Islet of Langerhans (tissue), 1 donor: ENCODE measurements around the gene BCL2L11.
"Not testable (repeated sequence)": the region's sequence is repeated elsewhere in the genome, so short reads cannot be mapped to it uniquely, and the experiment has no call there.

Experiments
- FAIRE-seq: peaks from one replicate; lab custom pipeline; 2011; peaks lifted over from hg19 to GRCh38; lab: Jason Lieb, UNC

BCL2L11 gene, protein sequence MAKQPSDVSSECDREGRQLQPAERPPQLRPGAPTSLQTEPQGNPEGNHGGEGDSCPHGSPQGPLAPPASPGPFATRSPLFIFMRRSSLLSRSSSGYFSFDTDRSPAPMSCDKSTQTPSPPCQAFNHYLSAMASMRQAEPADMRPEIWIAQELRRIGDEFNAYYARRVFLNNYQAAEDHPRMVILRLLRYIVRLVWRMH

DNA sequence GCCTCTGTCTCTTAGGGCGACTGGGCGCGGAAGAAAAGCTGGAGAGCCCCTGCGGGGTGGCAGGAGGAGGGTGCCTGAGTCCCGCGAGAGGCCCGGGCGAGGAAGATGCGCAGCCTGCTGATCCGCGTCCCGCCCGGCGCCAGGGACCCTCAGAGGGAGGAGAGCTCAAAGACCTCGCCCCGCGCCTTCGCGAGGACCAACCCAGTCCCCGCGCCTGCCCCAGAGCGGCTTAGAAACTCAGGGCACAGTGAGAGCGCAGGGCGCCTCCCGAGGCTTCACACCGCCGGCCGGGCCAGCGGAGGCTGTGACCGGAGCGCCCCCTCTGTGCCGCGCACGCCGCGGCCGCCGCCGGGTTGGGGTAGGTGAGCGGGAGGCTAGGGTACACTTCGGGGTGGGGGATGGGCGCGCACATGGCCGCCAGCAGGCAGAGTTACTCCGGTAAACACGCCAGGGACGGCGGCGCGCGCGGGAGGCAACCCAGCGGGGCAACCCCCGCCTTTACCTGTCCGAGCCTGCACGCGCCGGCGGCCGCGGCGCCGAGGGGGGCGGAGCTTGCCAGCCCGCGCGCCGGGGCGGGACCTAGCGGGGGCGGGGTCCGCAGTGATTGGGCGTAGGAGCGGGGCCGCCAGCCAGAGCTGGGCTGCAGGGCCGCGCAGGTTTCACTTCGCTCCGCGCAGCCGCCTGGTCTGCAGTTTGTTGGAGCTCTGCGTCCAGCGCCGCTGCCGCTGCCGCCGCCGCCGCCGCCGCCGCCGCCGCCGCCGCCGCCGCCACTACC, at the start of gene BCL2L11:
TSS of gene BCL2L11 (plus strand) at position 662 of the 775 bp plus-strand sequence. CDS start 2,832 bp downstream, outside the sequence.
- no peak for FAIRE-seq

- no peak for FAIRE-seq
These were observed 49.0 kb upstream of the BCL2L11 start for GRCh38 chr2:111071600-111072171.

DNA sequence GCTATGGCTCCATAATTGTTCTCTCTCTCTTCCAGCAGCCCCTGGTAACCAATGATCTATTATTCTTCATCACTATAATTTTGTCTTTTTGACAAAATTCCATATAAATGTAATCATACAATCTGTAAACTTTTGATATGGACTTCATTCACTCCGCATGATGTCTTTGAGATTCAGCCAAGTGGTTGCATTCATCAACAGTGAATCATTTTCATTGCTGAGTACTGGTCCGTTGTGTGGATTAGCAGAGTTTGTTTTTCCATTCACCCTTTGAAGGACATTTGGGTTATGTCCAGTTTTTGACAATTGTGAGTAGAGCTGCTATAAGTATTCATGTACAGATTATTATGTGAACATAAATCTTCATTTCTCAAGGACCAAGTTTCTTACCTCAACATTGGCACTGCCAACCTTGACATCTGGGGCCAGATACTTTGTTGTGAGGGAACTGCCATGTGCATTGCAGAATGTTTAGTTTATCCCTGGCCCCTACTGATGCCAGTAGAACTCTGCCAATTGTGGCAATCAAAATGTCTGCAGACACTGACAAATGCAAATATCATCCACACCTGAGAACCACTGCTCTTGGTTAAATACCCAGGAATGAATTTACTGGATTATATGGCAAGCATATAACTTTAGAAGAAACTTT, 48.4 kb upstream of the BCL2L11 start:
- peak; percentile 64 for FAIRE-seq

- not testable (repeated sequence) for FAIRE-seq
These were observed 38.1 kb upstream of the BCL2L11 start for GRCh38 chr2:111082659-111083058.

GRCh38 chr2:111091811-111092211, 28.9 kb upstream of the BCL2L11 start:
- no peak for FAIRE-seq

GRCh38 chr2:111094691-111095090, 26.0 kb upstream of the BCL2L11 start:
- FAIRE-seq, result no peak

DNA sequence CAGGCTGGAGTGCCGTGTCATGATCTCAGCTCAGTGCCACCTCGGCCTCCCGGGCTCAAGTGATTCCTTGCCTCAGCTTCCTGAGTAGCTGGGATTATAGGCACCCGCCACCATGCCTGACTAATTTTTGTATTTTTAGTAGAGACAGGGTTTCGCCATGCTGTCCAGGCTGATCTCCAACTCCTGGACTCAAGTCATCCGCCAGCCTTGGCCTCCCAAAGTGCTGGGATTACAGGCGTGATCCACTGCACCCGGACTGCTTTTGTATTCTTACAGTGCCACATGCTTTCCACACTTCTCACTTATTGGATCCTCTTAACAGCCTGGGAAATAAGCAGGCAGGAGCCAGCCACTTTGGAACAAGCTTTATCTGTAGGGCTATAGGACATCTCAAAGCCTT, 25.3 kb upstream of the BCL2L11 start:
- no peak for FAIRE-seq

DNA sequence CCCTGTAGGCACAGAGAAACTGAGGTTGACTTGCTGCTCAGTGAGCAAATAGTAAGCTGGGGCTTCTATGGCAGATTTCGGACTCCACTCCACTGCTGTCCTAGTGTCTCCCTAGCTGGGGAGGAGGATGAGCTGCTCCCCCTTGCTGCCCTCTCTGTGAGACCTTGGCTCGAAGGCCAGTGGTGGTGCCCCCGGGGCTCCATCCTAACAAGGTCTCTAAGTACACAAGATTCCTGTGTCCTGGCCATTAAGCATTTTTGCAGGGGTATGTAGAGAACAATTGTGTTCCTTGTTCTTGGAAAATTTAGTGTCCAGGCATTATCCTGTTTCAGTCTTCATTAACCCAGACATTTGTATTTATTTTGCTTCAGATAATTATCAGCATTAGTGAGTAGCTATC, 21.3 kb upstream of the BCL2L11 start:
- FAIRE-seq, result no peak

GRCh38 chr2:111100087-111100764, 20.5 kb upstream of the BCL2L11 start:
- FAIRE-seq, result no peak

DNA sequence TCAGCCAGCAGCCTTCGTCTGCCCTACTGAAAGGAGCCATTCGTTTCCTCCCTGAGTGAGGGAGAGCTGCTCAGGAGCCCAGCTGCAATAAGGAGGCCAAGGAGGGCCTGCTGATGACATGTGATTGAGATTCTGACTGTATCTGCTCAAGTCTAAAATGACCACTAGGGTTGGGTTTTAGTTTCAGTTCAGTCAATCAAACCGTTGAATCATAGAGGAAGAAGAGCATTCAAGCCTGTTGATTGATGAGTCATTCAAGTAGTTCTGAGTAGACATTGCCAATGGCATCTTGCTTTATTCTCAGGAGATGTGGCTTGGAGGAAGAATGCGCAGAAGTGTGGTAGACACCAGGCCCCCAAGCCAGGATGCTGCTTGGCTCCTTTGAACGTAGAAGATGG, 19.9 kb upstream of the BCL2L11 start:
- no peak for FAIRE-seq

DNA sequence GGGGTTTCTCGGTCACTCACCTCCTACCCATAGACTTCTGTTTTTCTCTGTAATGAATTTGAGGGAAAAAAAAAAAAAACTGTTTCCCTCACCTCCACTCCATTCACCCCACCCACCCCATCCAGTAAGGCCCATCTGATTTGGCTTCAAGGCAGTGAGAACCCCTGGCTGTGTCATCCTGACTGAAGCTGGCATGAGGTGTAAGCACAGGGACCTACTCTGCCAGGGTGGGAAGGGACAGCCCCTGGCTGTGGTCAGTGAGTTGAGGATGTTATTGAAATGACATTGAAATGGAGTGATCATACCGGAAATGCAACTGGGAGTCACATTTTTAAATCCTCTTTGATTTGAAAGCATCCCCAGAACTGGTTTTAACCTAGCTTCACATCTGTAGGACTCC, 19.1 kb upstream of the BCL2L11 start:
- FAIRE-seq, result no peak

DNA sequence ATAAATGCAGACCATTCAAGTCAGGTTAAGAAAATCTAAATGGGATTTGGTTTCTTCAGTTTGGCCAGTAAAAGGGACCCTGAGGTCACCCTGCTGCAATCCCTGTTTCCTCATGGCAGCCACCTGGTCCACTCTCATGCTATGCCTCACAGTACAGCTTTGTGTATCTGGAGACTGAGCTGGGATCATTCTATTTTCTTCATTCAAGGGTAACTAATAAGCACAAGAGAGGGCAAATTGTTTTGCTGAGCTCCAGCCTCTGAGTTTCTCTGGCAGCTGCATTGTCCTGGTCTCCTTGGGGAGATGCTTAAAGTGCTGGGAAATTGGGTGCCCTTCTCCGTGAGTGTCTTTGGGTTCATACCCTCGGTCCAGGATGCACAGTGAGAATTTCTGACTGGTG, 18.5 kb upstream of the BCL2L11 start:
- FAIRE-seq, result no peak

DNA sequence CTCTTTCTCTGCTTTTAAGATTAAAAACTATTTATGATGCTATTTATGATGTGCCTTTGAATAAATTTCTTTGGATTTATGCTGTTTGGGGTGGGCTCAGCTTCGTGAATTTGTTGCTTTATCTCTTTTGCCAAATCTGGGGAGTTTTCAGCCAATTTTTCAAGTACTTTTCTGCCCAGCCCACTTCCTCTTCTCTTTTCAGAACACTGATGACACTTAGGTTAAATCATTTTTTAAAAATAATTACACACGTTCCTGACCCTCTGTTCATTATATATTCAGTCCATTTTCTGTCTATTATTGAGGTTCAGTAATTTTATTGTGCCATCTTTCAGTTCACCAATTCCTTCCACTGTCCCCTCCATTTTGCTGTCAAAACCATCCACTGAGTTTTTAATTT, 14.8 kb upstream of the BCL2L11 start:
- FAIRE-seq, result no peak

- FAIRE-seq, result no peak
These were observed 14.0 kb upstream of the BCL2L11 start for GRCh38 chr2:111106706-111107105.

DNA sequence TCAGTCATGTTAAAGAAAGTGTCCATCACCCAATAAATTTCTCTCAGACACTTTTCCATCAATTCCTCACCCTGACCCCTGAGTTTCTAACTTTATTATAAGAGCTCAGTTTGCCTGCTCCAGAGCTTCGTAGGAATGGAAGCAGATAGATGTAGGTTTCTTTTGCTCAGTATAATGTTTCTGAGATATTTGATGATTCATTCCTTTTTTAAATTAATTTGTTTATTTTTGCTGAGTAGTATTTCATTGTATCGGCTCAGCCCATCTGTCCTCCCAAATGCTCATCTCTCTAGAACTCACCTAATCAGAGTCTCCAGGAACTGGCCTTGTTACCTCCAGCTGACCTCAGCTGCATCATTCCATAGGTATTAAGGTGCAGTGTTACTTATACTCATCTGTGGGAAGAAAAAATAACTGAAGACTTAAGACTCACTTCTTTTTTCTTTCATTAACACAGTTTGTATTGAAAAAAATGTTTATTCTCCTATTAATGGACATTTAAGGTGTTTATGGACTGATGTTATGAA, 11.9 kb upstream of the BCL2L11 start:
- no peak for FAIRE-seq

- no peak for FAIRE-seq
These were observed 9.5 kb upstream of the BCL2L11 start for GRCh38 chr2:111111101-111111755.

DNA sequence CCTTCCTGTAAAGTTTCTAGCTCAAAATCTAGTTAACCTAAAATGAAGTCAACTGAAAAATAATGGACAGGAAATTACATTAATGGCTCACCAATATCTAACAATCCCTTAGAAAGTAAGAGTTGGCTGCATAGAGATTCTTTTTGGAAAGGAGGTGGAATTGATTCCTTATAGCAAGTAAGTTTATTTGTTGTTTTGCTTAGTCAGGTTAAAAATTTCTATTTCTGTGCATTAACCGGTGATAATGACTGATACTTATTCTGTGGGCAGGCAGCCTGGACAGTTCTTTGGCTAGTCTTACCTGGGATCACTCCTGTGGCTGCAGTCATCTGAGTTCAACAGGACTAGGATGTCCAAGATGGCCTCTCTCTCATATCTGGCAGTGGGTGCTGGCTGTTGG, 6.9 kb upstream of the BCL2L11 start:
- no peak for FAIRE-seq

DNA sequence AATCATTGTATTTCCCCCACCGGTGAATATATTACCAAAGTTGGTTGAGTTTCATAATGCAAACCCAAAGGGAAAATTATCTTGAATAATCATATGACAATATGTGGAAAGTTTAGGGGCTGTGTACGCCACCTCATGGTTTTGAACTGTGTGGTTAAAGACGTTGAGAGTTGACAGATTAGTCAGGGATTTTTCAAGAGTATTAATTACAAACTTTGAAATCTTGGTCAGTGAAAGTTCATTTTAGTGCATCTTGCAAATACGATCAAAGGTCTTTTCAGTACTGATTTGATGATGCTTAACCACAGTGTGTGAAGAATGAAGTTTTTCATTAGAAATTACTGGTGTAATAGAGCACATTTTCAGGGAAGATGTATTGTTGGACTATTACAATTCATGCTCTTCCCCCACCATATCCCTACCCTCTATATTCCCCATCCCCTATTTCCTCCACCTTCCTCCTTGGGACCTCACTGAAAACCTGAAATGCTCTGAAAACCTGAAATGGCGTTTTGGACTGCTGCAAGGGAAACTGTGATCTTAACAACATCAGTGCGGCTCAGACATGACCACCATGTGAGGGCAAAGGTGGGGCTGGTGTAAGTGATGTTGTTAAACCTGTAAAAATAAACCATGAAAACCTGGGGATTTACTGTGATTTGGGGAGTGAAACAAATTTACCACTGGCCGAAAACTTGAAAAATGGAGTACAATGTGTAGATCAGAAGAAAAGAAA, 4.5 kb upstream of the BCL2L11 start:
- no peak for FAIRE-seq

- FAIRE-seq, result no peak
These were observed 3.7 kb upstream of the BCL2L11 start for GRCh38 chr2:111116843-111117597.
